NCI-H146 treated with DMSO at 0.1 percent for 48 hours (cell line): Measurements from ENCODE around the gene GAB2.
A peak's percentile ranks its signal among the peaks of the same experiment; 100 is the strongest.
"Not testable (repeated sequence)": the region's sequence is repeated elsewhere in the genome, so short reads cannot be mapped to it uniquely, and the experiment has no call there.

Source experiments
- DNase-seq: peaks from one replicate; lab custom pipeline; 2025; ENCODE audit not compliant: unreplicated experiment; lab: John Stamatoyannopoulos, UW

The GAB2 gene

DNA sequence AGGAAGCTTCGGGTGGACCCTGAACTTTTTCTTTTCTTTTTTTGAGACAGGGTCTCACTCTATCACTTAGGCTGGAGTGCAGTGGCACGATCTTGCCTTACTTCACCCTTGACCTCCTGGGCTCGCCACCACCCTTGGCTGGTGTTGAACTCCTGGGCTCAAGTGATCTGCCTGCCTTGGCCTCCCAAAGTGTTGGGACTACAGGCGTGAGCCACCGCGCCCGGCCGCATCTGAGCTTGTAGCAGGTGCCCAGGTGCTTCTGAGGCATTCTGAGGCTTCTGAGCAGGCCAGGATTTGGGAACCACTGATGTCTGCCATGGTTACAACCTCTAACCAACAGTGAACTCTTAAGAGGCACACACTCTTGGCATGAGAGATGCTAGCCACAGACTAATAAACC is 223.8 kb downstream of the GAB2 start:
- no peak for DNase-seq

DNA sequence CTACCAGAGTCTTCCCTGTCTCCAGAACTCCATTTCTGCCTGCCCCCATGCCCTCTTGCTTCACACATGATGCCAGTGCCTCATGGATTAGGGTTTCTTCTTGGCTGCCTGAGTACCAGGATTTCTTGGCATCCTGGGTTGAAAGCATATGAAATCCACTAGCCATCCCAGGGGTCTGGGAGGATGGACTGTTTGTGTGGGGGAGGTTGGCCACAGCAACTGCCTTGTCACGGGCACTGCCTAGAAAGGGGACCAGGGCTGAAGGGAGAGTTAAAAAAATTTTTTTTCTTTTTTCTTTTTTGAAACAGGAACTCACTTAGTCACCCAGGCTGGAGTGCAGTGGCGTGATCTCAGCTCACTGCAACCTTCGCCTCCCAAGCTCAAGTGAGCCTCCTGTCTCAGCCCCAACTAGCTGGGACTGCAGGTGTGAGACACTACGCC is 224.7 kb downstream of the GAB2 start:
- no peak for DNase-seq

DNA sequence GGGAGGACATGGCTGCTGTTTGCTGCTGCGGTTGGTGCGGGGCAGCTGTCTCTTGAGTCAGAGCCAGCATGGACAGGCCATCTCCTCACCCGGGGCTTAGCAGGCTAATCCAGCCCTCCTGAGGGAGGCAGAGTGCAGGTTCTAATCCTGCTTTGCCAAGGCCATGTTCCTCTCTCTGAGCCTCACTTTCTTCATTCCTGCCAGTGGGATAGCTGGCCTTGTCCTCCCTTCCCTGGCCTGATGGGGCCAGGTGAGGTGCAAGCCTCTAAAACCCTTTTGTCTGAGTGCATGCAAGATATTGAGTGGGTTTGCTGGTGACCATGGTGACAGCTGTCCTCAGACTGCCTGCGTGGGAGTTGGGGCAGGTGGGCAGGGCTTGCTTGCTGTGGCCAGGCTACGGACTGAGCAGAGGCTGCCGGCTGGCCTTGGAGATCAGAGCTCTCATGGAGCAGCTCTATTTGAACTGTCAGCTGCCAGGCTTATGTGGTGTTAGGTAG is 225.3 kb downstream of the GAB2 start:
- no peak for DNase-seq

DNA sequence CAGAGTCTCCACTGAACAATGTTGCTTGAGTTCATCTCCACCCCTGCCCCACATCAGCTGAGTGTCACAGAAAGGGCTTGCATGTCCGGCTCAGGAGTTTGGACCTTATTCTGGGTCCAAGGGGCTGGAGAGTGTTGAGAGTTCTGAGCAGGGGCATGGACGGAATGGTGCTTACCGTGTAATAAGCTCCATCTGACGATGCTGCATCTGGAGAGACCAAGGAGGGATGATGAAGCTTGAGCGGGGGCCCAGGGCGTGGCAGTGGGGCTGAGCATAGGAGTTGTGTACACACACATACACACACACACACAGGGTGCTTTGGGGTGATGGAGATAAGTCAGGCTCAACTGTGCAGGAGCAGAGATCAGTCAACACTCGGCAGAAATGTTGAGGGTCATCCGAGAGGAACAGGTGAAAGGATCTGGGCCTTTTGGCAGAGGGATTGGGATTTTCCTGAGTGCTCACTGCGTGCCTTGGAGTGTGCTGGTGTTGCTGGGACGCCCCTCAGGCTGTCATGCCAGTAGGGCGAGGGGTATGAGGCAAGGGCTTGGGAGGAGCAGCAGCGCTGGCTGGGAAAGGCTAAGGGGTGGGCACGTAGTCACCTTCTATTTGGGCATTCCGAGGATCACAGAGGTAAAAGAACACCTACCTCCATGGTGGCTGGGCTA is 226.6 kb downstream of the GAB2 start:
- DNase-seq, result no peak

DNA sequence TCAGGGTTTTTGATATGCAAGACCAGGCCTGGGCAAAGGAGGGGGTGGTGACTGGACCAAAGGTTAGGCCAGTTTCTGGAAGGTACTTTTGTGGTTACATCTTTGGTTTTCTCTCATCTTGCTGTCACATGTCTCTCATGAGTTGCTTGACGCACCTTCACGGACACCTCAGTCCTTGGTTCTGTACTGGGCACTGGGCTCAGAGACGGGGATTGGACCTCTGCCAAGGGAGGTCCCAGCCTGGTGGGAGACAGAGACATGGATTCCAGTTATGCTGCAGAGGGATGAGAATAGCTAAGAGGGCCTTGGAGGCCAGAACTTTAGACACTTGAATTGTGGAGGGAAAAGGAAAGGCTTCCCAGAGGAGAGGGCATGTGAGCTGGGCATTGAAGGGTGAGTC is 227.2 kb downstream of the GAB2 start:
- DNase-seq, result no peak

DNA sequence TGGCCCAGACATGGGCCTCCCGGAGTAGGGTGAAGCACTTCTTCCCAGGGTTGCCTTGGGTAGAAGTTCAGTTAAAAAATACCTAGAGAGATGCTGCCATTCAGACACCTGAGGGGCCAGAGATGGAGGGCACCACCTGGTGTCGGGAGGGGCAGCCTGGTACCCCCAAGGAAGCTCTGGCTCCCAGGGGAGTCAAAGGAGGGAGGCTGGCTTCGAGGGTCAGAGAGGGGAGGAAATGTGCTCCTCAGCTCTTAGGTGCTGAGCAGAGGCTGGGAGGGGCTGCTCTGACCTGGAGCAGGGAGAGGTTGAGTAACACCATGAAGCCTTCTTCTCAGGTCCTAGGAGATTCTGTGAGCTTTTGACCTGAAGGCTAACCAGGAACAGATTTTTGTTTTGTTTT is 227.8 kb downstream of the GAB2 start:
- no peak for DNase-seq

DNA sequence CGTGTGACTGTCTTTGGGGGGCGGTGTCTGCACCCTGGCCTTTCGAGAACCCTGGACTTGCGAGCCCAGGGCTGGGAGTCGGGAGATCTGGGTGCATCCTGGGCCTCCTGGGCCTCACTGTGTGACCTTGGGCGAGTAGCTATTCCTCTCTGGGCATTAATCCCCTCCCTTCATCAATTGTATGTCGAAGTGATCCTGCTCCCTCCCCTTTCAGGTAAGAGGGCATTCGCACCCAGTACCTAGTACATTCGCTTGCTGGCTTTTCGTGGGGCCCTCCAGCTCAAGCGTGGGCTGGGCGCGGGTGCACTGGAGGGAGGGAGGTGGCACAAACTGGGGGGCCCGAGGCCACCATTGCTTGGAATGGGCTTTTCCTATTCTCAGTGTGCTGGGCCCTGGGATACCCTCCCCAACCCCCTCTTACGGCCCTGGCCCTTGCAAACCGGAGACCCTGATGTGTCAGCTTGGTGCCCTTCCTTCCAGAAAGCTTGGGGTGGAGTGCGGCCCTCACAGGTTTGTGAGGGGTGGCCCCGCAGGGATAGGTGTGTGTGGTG is 228.4 kb downstream of the GAB2 start:
- no peak for DNase-seq

DNA sequence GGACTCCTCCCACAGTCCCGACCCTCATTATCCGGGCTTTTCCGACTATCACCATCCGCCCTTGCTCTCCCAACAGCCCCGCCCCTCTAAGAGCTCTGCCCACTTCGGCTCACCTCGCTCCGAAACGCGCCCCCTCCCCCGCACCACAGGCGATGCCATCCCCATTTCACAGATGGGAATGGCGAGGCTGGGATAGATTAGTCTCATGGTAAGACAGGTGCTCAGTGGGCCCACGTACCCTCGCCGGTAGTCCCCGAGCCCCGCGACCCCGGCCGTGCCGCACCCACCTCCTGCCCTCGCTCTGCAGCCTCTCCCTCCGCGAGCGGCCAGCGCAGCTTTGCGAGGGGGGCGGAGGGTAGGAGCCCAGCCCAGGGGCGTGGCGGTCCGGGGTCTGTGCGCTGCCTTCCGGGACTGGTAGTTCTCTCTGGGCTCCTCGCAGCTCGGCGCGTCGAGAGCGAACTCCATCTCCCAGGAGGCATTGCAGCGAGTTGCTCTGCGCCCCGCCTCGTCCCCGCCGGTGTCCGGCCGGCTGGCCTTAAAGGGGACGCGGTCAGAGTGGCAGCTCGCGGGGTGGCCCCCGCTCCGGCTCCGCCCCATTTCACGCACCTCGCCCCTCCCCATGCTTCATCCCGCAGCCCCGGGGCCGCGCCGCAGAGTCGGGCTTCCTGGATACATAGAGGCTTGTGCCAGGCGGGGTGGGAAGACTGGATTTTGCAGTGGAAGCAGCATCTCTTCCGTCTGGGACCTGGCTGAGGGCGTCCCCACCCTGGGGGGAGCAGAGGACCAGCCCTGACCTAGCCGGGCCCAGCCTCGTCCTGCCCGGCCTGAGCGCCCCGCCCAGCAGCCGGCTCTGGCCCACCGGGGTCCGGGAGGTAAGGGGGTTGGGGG is 229.1 kb downstream of the GAB2 start, which contains the start of the genes KCTD21 and USP35:
Gene KCTD21, minus strand, starts transcription at position 341 of the 888 bp plus-strand sequence. CDS start 14,072 bp downstream, outside the sequence.
Gene USP35, plus strand, starts transcription at position 634 of the 888 bp plus-strand sequence. CDS start 7,327 bp downstream, outside the sequence.
- peak; percentile 89 for DNase-seq

DNA sequence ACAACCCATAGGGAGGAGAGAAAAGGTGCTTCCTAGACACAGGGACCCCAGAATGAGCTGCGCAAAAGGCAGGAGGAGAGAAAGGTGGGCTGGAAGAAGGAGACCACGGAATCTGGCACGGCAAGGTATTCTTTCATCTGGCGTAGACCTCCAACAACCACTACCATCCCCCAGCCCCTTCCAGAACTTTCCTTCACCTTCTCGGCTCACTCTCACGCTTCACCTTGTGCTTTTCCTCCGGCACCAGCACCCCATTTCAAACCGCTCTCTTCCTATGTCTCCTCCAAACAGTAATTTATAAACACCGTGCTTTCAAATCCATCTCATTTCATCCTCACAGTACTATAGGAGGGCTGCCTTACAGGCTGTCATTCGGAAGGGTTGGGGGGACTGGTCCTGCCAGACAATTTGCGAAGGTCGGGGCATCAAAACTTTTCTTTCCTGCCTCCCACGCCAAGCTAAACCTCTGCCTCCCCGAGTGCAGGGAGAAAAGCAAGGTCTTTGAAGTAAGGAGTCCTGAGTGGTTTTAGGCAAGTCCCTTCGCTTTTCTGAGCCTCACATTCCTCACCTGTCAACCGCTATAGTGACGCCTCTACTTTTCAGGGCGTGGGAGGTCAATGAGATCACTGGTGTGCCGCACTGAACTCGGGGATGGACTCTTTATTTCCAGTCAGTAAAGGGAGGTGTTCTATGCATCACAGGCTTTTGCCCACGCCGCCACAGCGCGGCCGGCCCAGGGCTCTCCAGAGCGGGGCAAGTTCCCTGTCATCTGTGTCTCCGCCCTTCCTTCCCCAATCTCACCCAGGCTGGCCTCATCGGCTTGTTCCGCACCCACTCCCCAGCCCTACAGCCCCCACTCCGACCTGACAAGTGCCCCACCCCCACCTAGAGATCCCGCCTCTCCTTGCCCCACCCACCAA is 230.0 kb downstream of the GAB2 start:
- no peak for DNase-seq

DNA sequence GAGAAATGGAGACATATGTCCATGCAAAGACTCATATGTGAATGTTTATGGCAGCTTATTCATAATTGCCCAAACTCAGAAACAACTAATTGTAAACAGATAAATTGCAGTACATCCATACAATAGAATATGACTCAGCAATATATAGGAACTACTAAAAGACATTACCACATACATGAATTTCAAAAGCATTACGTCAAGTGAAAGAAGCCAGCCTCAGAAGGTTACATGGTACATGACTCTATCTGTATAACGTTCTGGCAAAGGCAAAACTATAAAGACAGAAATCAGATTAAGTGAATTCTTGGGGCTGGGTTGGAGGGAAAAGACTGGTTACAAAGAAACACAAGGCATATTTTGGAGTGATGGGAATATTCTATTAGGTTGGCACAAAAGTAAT is 236.4 kb downstream of the GAB2 start:
- DNase-seq, result no peak

DNA sequence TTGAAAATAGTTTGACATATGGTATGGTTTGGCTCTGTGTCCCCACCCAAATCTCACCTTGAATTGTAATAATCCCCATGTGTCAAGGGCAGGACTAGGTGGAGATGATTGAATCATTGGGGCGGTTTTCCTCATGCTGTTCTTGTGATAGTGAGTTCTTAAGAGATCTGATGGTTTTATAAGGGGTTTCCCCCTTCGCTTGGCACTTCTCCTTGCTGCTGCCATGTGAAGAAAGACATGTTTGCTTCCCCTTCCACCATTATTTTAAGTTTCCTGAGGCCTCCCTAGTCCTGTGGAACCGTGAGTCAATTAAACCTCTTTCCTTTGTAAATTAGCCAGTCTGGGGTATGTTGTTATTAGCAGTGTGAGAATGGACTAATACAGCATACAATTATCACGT is 236.9 kb downstream of the GAB2 start:
- DNase-seq, result no peak

DNA sequence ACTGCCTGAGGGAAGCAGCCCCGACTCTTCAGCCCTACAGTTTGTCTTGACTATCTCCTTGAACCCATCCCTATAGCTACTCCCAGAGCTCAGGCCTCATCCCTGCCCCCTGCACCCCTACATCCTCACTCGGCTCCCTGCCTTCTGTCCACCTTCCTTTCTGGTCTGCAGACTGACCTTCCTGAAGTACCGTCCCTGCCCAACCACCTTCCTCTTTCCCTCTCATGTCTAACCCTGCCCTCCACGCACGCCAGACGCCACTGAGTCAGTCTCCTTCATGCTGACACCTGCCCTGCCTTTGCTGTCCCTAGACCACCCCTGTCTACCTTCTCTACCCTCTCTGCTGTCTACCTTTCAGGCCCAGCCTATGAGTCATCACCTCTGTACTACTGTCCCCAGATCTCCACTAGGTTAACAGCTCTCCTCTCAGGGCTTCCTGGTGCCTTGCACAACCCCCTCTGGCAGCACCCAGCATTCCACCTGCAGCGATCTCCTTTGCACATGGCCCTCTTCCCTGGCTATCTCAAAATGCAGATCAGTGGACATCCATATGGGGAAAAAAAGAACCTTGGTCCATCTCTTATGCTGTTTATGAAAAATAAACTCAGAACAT is 238.1 kb downstream of the GAB2 start:
- DNase-seq, result no peak

DNA sequence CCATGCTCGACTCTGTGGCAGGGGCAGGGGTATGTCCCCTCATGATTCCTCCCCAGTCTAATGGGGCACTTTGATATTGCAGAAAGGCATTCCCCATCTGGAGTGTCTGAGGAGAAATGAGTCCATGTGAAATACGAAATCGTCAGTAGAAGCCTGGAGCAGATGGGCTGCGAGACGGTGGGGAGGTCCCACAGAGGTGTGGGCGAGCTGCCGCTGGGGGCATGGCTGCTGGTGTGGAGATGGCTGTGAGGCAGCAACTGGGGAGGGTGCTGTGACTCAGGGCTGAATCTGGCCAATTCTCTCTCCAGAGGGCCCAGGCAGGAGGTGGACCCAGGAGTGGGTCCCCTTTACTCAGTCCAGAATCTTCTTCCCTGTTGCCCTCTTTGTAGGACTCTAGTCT is 240.4 kb downstream of the GAB2 start:
- DNase-seq, result no peak

DNA sequence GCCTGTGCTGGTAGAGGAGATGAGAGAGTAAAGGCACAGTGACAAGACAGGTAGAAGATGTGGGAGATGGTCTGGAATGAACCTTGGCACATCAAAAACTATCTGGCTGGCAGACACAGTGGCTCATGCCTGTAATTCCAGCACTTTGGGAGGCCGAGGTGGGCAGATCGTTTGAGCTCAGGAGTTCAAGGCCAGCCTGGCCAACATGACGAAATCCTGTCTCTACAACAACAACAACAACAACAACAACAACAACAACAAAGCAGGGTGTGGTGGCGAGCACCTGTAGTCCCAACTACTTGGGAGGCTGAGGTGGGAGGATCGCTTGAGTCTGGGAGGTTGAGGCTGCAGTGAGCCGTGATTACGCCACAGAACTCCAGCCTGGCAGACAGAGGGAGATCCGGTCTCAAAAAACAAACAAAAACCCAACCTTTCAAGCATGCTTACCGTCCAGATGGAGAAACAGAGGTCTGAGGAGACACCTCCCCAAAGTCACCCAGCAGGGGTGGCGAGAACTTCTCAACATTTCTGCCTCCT is 240.9 kb downstream of the GAB2 start:
- no peak for DNase-seq

DNA sequence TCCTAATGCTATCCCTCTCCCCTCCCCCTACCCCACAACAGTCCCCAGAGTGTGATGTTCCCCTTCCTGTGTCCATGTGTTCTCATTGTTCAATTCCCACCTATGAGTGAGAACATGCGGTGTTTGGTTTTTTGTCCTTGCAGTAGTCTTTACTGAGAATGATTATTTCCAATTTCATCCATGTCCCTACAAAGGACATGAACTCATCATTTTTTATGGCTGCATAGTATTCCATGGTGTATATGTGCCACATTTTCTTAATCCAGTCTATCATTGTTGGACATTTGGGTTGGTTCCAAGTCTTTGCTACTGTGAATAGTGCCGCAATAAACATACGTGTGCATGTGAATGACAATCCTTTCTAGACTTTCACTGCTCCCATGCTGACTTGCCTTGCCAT is 241.8 kb downstream of the GAB2 start:
- not testable (repeated sequence) for DNase-seq

DNA sequence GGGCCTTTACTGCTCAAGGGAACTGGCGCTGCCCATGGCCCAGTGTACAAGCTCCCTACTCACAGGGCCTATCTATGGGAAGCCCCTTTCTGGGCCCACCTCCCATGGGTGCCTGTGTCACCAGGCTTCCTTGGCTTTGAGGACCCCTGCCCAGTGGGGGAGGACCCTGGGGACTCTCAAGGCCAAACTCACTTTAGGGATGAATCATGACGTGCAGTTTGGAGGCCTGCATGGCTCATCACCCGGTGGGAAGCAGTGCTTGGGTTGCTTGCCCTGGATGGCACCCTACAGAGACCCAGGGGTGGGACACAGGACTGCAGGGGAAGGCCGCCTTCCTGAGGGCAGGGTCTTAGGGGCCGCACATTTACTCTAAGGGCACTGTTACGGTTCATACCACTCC is 245.7 kb downstream of the GAB2 start:
- DNase-seq, result no peak

DNA sequence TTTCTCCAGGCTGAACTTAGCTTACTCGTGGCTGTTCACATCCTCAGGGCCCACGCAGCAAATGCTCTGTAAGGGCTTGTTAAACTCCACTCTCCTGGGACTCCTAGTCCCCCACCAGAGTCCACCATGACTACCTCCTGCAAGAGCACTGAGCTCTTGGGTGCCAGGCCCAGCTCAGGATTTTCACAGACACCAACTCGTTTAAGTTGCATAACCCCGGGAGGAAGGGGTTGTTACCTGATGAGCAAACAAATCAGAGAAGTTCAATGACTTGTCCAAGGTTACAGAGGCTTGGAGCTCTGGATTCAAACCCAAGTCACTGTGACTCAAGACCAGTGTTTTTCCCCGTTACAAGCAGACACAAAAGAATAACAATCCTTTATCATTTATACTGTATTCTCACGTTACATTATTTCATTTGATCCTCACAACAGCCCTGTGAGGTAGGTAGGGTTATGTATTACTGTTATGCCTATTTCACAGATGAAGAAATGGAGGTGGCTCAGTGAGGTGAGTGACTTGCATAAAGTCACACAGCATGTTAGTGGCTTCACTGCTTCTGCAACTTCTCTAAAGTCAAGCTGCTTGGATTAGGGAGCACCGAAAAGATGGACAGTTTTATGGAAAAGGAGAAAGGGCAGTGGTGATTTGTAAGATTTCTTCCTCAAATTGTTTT is 246.6 kb downstream of the GAB2 start:
- DNase-seq, result no peak

DNA sequence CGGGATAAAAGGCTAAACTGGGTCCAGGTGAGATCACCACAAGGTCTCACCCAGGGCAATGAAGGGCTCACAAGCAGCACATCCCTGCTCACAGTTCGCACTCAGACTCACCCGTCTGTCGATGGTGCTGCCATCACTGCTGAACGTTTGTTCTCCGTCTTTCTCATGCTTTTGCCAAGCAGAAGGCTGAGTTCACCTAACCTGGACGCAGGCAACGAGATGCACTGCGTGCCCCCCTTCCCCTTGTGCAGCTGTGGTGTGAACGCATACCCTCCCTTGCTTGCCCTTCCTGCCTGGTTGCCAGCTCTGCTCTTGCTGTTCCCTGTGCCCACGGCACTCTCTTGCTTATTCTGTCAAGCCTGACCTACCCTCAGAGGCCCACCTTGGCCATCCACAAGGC is 247.2 kb downstream of the GAB2 start:
- DNase-seq, result no peak
